Measurements from ENCODE around the gene ADGRF4. TPM values are rescaled to one million over a fixed set of nuclear protein-coding genes. Genes with fewer than 3 reads are reported as not detected.

The ADGRF4 gene
- total and polyA plus RNA-seq, 11 donors: 0.06 to 0.60 (median 0.25) TPM; not detected in 6

DNA sequence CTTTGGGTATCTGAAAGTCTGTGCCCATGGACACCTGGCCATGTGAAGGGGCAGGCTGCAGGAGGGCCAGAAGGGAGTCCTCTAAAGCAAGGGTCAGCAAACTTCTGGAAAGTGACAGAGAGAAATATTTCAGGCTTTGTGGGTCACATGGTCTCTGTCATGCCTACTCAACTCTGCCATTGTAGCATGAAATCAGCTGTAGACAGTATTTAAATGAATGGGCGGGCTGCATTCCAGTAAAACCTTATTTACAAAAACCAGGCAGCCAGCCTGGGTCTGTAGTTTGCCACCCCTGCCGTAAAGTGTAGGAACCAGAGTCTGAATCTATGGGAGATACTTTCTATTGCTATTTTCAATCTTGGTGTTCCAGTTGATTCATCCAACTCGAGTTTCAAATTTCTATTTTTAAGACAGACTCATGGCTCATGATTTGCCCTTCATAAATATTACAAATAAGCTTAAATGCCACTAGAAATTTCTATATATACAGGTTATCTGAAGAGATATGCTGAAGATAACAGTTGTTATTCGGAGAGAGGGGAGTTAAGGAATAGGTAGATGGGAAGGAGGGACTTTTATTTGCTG, 19.0 kb upstream of the ADGRF4 start:
- TF ChIP-seq, protein P1, sequence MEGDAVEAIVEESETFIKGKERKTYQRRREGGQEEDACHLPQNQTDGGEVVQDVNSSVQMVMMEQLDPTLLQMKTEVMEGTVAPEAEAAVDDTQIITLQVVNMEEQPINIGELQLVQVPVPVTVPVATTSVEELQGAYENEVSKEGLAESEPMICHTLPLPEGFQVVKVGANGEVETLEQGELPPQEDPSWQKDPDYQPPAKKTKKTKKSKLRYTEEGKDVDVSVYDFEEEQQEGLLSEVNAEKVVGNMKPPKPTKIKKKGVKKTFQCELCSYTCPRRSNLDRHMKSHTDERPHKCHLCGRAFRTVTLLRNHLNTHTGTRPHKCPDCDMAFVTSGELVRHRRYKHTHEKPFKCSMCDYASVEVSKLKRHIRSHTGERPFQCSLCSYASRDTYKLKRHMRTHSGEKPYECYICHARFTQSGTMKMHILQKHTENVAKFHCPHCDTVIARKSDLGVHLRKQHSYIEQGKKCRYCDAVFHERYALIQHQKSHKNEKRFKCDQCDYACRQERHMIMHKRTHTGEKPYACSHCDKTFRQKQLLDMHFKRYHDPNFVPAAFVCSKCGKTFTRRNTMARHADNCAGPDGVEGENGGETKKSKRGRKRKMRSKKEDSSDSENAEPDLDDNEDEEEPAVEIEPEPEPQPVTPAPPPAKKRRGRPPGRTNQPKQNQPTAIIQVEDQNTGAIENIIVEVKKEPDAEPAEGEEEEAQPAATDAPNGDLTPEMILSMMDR (IDR thresholded peaks at IDR 0.05): no peak
- ATAC-seq (no peak), DNase-seq (no peak)
- H3K4me1 ChIP-seq: no peaks in the 10 kb centered on the region
- no peaks in the 10 kb centered on the region for H3K36me3 ChIP-seq
- intact Hi-C loops (cut with DNase I): no loop called here
- no peaks in the 10 kb centered on the region for H3K27me3 ChIP-seq
- WGBS, 4 donors: 60 to 81% (median 72%) methylated on average over 4 of the region's 4 CpGs
- no peak overlapping the region for H3K4me3 ChIP-seq
- H3K27ac ChIP-seq: no peak overlapping the region
- peaks cover 0 to 6% (median 0%) of the 10 kb centered on the region in 12 donors for H3K9me3 ChIP-seq

DNA sequence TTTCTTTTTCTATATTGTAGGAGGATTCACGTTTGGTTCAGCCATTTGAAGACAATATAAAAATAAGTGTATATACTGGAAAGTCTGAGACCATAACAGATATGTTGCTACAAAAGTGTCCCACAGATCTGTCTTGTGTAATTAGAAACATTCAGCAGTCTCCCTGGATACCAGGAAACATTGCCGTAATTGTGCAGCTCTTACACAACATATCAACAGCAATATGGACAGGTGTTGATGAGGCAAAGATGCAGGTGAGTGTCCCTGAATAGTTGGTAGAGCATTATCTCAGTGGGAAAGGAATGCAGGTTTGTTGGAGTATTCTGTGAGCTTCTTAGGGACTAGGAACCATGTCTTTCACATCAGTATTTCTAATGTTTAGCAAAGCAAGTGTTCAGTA, 18.3 kb upstream of the ADGRF4 start:
- no peaks in the 10 kb centered on the region for H3K27me3 ChIP-seq
- intact Hi-C loops (cut with DNase I): no loop called here
- no peaks in the 10 kb centered on the region for H3K4me1 ChIP-seq
- 61 to 68% (median 65%) methylated on average over 2 of the region's 2 CpGs for WGBS, 4 donors
- no peaks in the 10 kb centered on the region for H3K36me3 ChIP-seq
- DNase-seq (no peak), ATAC-seq (no peak)
- H3K4me3 ChIP-seq: no peak overlapping the region
- H3K27ac ChIP-seq: no peak overlapping the region
- H3K9me3 ChIP-seq: peaks cover 0 to 6% (median 0%) of the 10 kb centered on the region in 12 donors
- no peak for TF ChIP-seq POLR2A (IDR thresholded peaks at IDR 0.05)
- TF ChIP-seq, protein P1 (IDR thresholded peaks at IDR 0.05): no peak

DNA sequence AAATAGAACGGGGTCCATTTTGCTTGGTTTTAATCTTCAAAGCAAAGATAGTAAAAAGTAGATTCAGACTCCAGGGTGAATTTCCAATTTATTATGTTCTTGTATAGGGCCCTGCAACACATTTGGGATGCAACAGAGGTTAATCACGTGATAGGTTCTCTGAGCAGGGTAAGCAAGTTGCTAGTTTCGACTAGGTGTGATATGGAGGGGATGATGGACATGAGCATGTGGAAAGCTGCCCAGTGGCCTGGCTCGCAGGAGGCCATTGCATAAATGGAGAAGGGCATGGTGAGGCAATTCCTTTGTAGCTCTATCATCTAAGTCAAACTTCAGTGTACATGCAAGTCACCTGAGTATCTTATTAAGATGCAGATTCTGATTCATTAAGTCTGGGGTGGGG, 17.7 kb upstream of the ADGRF4 start:
- Histone ChIP-seq H3K4me1 (no peaks in the 10 kb centered on the region), H3K27me3 (no peaks in the 10 kb centered on the region), H3K36me3 (no peaks in the 10 kb centered on the region), H3K9me3 (no peaks in the 10 kb centered on the region), H3K4me3 (no peak overlapping the region), H3K27ac (no peak overlapping the region)
- TF ChIP-seq, protein P1 (IDR thresholded peaks at IDR 0.05): no peak
- no peak for TF ChIP-seq POLR2A (IDR thresholded peaks at IDR 0.05)
- intact Hi-C loops (cut with DNase I): no loop called here
- DNase-seq: no peak
- WGBS, 4 donors: 75 to 88% (median 80%) methylated on average over 4 of the region's 4 CpGs
- ATAC-seq: no peak

DNA sequence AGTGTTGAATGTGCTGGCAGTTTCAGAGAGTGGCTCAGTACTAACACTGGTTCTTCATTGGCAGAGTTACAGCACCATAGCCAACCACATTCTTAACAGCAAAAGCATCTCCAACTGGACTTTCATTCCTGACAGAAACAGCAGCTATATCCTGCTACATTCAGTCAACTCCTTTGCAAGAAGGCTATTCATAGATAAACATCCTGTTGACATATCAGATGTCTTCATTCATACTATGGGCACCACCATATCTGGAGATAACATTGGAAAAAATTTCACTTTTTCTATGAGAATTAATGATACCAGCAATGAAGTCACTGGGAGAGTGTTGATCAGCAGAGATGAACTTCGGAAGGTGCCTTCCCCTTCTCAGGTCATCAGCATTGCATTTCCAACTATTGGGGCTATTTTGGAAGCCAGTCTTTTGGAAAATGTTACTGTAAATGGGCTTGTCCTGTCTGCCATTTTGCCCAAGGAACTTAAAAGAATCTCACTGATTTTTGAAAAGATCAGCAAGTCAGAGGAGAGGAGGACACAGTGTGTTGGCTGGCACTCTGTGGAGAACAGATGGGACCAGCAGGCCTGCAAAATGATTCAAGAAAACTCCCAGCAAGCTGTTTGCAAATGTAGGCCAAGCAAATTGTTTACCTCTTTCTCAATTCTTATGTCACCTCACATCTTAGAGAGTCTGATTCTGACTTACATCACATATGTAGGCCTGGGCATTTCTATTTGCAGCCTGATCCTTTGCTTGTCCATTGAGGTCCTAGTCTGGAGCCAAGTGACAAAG, 17.0 kb upstream of the ADGRF4 start:
- TF ChIP-seq, protein P1 (IDR thresholded peaks at IDR 0.05): no peak
- no peak for TF ChIP-seq POLR2A (IDR thresholded peaks at IDR 0.05)
- no peak for DNase-seq

More for the DNA sequence above, 17.0 kb upstream of the ADGRF4 start:
- ATAC-seq: no peak
- Histone ChIP-seq H3K36me3 (no peaks in the 10 kb centered on the region), H3K27ac (no peak overlapping the region), H3K9me3 (no peaks in the 10 kb centered on the region), H3K27me3 (no peaks in the 10 kb centered on the region), H3K4me3 (no peak overlapping the region), H3K4me1 (peaks cover 0 to 5% (median 0%) of the 10 kb centered on the region in 12 donors)
- intact Hi-C loops (cut with DNase I): no loop called here
- 83 to 93% (median 91%) methylated on average over 1 of the region's 1 CpG for WGBS, 4 donors
